Stimulated activated CD8-positive, alpha-beta memory T cell treated with anti-CD3 and anti-CD28 coated beads, Interleukin-7, amount 100 ng/mL, for 1 hour (primary cell): ENCODE data around the gene APOL2.
"Not testable (repeated sequence)": the region's sequence is repeated elsewhere in the genome, so short reads cannot be mapped to it uniquely, and the experiment has no call there.

ENCODE experiments used
- DNase-seq, 2 donors: peaks; one replicate each; pipeline ENCODE4 v3.0.0-alpha.2; 2020; ENCODE audit warnings: low read depth in 2 of 2

APOL2 gene

DNA sequence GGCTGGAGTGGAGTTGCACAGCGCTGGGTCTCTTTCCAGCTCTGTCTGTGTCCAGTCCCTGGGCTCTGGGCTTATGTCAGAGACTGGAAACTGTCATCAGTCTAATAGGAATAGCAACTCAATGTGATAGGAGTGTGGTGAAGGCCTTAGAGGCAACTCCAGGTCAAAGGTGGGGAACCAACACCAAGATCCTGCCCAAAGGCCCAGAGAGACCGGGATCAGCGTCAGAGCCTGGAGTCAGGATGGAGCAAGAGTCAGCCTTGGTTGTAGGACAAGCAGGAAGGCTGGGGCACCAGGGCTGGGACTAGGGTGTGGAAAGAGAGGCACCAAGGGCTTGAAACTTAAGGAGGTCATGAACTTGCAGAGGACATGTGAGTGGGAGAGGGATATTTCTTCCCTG is 23.0 kb upstream of the APOL2 start:
- not testable (repeated sequence) for DNase-seq

DNA sequence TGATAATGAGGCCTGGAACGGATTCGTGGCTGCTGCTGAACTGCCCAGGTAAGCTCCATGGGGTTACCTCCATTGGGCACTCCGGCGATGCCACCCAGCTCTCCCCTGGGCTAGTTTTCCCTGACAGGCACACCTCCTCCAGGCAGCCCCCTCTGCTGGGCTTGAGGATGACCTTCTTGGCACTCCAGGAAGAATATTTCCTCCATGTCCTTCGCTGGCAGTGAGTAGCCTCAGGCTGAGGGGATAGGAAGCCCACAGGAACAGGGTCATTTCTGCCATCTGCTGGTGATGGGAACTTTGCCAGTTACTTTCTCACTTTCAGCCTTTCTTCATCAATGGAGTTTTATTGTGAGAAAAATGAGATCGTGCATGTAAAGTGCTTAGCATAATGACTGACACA is 22.3 kb upstream of the APOL2 start:
- not testable (repeated sequence) for DNase-seq

DNA sequence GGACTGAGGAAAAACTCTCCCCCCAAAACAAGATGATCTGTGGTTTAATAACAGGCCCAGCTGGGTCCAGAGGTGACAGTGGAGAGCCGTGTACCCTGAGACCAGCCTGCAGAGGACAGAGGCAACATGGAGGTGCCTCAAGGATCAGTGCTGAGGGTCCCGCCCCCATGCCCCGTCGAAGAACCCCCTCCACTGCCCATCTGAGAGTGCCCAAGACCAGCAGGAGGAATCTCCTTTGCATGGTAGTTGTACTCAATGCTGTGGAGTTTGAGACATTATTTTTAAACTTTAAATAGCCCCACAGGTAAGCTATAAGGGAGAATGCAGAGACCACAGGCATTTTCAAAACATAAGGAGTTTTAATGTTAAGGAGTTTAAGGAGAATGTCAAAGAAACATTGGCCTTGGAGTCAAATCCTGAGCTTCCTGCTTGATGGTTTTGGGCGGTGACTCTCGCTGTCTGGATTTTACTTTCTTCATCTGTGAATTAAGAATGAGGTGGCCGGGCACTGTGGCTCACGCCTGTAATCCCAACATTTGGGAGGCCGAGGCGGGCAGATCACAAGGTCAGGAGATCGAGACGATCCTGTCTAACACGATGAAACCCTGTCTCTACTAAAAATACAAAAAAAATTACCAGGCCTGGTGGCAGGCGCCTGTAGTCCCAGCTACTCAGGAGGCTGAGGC is 20.4 kb upstream of the APOL2 start:
- DNase-seq, result no peak

DNA sequence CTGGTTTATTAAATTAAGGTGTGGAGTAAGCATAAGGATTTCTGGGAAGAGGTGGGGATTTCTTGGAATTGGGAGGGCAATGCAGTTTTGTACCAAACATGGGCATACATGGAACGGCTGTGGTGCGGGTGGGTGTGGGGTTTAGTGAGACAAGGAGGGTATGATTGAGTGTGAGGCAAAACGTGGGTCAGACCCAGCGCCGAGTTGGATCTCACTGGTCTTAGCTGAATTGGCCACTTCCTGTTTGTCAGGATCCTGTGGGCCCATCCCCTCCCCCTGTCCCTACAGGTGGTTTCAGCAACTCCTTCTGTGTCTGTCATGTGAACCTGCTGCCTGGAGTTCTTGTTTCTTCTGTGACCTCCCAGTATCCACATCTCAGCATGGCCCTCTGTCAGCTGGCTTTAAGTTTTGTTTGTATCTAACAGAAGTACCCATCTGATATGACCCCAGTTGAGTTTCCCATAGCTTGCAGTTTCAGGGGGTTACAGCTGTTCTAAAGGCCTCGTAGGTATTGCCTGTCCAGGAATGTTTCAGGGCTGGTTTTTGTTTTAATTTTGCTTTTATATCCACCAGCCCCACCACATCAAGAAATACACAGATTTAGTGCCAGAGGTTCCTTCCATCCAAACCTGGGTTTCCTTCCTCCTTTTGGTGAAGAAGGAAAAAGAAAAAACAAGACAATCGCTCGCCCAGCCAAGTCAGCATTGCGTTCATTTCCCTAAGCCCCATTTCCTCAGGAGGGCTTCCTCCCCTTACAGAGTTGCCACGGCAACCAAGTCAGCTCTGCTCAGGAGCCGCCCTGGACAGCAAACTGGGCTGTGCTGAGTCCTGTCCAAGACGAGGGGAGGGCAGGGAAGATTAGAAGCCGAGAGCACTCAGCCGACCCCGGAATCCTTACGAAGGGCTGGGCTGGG is 19.6 kb upstream of the APOL2 start:
- DNase-seq, result no peak

DNA sequence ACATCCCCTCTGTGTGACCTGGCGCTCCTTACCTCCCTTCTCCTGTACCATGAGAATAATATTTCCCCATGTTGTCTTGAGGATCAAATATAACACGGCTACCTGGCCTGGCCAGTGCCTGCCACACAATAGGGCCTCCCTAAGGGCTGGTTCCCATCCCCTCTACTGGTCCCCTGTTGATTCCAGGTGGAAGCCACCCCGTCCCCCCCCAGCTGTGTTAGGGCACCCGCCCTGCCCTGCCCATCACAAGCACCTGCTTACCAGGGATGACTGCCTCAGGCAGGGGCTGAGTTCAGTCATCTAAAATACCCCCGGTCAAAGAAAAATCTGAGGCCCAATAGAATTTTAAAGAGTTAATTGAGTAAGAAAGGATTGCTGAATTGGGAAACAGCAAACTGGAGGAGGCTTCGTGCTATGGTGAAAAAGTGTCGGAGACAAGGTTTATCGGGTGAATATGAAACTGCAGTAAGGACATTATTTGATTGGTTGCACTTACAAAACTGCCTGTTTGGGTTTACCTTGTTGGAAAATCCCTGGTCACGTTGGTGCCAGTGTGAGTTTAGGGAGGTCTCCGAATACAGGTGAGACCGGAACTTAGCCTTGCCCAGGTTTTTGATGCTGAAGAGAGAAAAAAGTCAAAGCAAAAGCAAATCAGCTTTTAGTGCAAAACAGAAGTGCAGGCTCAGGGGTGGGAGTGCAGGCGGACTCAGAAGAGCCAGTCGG is 18.8 kb upstream of the APOL2 start:
- no peak for DNase-seq

DNA sequence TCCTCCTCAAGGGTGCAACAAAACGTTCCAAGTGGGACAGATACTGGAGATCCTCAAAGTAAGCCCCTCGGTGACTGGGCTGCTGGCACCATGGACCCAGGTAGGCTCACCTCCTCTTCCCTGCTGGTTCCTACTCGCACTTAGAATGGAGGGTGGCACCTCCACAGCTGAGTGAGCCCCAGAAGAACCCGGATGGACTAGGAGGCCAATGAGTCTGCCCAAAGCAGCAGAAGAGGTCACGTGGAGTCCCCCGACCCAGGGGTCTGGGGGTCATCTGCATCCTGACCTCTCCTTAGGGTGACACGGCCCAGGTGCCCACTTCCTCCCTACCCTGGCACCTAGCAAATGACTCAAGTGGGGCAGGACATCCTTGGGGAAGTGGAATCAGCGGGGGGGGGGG is 18.0 kb upstream of the APOL2 start:
- DNase-seq, result no peak

DNA sequence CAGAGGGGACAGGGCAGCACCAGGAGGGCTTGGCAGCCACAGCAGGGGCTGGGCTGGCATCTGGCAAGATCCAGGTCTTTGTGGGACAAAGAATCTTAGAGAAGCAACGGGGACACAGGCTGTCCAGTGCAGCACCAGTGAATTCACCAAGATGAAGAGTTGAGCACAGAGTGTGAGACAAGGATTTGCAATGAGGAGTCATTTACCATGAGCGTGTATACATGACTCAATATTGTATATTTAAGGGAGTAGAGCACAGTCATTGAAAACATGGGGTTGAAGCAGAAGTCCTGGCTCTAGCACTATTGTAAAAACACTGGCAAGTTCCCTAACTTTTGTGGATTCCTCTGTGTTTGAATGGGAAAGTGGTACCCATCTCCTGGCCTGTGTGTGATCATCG is 17.2 kb upstream of the APOL2 start:
- DNase-seq, result no peak

DNA sequence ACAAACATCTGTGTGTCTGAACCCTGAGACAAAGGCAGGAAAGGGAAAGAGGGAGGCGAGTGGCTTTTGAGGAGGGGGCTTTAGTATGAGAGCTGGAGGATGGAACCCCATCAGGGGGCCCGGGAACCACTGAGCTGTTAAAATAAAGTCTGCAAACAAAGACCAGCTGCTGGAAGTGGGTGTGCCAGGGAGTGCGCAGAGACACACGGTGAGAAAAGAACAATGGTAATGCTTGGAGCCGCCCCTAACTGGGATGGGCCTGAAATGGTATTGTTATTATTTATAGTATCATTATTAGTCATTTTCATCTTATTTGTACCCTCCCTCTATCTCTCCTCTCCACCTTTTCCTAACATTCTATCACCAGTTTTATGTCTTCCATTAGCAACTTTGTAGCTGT is 16.2 kb upstream of the APOL2 start:
- DNase-seq, result not testable (repeated sequence)

DNA sequence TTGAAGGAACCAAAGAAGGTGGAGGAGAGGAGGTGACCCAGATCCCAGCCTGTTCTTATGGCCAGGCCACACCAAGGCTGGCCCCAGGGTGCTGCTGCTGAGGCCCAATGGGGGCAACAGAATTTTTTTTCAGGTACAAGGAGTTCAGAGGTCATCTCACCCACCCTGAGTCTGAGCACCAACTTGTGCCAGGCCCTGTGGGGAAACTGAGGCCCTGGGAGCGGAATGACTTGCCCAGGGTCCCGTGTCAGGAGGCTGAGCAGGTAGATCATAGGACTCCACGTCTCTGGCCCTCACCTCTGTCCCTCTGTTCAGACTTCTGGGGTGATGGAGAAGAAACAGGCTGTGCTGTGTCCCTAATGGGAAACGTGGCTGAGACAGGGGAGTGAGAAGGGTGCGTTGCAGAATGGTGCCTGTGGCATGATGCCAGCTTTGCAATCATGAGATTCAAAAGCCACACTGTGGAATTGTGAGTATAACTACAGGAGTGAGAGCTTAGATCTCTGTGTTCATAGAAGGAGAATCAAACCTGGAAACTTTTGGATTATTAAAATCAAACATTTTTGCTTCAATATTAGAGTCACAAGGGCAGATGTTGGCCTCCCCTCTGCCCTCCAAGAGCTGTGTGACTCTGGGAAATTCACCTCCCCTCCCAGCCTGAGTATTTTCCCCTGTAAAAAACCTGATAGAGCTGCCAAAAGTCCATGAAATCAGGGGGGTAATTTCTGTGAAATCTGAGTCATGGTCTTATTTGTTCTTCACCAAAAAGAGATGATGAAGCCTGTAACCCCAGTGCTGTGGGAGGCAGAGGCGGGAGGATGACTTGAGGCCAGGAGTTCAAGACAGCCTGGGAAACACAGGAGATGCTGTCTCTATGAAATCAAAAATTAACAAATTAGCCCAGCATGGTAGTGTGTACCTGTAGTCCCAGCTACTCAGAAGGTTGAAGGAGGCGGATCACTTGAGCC is 14.5 kb upstream of the APOL2 start:
- DNase-seq, result no peak

DNA sequence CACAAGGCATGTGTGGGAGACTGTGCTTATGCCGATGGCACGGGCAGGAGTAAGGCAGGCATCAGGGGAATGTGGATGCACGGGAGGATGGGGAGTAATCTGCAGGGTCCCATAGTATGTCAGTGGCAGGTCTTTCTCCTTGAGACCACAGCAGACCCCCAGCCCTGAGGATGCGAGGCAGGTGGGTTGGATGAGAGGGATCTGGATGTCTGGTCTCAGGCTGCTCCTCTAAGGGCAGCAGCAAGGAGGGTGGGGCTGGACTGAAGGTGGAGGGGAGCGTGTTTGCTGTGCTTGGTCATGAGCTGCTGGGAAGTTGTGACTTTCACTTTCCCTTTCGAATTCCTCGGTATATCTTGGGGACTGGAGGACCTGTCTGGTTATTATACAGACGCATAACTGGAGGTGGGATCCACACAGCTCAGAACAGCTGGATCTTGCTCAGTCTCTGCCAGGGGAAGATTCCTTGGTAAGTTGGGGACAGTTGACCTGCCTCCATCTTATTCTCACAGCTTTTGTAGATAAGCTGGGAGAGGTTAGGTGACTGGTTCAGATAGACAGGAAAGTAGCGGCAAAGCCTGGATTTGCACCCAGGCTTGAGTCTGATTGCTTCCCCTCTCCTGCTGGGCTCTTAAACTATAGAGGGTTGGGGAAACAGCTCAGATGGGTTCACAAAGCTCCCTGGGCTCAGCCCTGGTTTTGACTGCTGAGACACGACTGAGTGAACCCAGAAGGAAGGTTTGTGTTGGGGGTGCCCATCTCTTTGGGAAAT is 13.6 kb upstream of the APOL2 start, which contains the start of gene APOL1:
Gene APOL1 (plus strand): TSS at position 380 of the 769 bp plus-strand sequence. CDS start 1,823 bp downstream, outside the sequence.
- no peak for DNase-seq

DNA sequence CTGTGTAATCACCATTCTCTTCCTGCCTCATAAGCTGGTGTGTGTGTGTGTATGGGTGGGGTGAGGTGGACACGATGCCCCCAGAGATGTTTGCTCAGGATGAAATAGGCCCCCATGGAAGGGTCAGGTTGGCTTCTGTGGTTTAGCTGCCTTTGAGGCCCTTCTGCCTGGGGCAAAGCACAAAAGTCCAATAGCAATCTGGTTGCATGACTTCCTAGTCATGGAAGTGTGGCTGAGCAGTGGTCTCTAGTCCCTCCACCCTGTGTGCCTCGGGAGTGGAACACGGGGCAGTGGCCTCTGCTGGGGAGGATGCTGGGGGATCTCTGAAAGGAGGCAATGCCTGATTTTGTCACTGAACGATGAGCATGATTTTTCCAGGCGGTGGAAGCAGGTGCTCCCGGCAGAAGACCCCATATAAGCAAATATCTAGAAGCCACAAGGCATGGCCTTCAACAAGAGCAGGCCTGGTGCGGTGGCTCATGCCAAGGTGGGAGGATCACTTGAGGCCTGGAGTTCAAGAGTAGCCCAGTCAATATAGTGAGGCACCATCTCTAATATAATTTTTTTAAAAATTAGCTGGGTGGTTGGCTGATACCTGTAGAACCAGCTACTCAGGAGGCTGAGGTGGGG is 12.8 kb upstream of the APOL2 start:
- not testable (repeated sequence) for DNase-seq

DNA sequence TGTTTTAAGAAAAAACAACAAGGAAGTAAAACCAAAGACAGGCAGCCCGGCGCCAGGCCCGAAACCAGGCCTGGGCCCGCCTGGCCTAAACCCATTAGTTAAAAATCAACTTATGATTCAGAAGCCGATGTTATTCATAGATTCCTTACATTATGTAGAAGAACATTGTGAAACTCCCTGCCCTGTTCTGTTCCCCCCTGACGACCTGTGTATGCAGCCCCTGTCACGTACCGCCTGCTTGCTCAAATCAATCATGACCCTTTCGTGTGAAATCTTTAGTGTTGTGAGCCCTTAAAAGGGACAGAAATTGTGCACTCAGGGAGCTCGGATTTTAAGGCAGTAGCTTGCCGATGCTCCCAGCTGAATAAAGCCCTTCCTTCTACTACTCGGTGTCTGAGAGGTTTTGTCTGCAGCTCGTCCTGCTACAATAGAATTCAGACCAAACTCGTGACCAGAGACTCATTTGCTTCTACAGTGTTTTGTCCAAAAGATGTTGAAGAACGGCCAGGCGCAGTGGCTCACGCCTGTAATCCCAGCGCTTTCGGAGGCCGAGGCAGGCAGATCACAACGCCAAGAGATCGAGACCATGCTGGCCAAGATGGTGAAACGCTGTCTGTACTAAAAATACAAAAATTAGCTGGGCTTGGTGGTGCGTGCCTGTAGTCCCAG is 11.1 kb upstream of the APOL2 start:
- not testable (repeated sequence) for DNase-seq

DNA sequence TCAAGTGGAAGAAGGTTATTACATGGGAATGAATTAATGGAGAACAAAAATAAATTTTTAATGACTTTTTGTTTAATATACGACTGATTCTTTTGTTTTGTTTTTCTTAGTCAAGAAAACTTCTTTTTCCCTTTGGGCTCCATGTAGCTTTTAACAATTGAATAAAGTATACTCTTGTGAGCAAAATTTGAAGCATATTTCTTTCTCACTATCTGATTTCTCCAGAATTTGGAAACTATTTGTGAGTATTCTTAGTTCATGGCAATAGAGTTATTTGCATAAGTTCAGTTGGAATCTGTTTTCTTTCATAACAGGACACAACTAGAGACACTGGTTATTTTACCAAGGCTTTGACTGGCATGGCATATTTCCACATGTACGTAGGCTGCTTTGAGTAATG is 9.8 kb upstream of the APOL2 start:
- no peak for DNase-seq

DNA sequence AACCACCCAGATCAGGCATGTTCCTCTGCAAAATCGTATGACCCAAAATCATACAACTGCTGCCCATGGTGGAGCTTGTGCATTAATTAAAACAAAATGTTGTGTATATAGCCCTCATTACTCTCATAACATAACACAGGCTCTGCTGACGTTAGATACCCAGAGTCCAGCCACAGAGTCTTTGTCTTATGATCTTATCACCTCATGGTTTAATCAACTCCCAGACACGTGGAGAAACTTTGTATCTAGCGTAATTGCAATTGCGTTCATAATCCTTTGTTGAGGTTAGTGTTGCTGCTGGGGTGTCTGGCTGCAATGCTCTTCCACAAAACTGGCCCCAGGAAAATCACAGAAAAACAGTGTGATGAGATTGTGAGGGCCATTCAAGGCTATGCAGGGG is 8.6 kb upstream of the APOL2 start:
- no peak for DNase-seq

DNA sequence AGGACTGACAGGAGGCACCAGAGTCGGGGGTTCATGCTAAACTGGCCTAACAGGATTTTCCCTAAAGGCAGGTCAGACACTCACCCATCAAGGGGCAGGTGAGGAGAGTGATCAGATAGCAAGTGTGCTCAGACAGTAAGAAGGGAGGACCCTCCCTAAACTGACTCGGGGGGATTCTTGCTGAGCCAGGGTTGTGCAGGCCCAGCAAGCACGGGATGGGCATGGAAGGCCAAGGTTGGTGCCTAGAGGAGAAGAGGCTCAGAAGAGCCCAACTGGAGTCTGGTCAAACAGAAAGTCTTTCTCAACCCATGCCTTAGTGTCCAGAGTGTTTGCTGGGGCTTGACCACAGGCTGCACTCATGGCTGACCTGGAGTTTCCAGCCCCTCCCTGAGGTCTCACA is 7.4 kb upstream of the APOL2 start:
- no peak for DNase-seq

DNA sequence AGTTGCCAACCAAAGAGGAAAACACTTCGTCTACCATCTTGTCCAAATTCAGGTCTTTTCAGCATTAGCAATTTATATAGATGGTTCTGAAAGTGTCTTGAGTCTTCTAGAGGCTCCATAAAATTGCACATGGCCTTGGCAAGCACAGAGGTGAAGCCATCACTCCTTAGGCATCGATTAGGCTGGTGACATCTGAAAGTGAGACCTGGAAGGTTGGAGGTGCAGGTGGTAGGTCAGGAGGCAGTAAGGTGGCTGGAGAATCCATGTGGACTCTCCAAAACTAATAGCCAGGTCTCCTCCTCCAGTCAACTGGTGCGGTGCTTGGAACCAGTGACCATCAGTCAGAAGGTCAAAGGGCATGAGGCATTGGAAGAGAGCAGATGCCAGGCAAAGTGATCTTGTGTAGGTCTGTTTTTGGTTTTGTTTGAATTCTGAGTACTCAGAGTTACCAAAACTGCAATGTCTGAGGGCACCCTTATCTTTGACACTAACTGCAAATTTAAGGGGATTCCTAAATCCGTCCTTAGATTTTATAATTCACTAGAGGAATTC is 6.6 kb upstream of the APOL2 start:
- DNase-seq, result no peak

DNA sequence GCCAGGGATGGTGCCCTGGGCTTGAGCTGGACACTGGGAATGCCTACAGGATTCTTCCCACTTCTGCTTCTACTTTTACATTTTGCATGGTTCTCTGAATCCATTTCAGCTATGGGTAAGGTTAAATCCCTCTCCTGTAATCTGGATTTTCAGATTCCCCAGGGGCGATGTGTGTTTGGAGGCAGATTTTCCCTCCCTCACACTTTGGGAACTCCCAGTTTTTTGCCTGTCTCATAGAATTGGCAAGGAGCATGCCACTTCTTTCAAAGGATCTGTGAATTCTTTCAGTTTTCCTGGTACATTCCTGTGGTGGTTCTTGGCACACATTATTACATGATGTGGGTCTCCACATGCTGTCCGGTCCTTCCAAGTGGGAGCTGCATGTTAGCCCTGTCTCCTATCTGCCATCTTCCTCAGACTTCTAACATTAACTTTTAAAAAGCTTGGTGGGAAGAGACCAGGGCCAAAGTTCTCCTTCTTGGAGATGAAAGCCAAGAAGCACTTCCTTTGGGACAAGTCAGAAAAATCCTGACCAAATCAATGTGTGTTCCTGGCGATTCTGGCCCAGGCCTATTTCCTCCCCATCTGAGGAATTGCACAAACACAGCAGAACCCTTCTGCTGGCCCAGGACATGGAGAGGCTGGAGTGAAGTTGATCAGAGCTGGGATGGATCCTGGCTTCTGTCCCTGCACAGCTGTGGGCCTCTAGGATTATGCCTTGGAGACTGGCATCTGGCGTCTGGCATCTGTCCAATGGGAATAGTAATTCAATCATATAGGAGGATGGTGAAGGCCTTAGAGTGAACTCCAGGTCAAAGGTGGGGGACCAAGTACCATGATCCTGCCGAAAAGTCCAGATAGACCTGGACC is 5.4 kb upstream of the APOL2 start:
- DNase-seq, result no peak

DNA sequence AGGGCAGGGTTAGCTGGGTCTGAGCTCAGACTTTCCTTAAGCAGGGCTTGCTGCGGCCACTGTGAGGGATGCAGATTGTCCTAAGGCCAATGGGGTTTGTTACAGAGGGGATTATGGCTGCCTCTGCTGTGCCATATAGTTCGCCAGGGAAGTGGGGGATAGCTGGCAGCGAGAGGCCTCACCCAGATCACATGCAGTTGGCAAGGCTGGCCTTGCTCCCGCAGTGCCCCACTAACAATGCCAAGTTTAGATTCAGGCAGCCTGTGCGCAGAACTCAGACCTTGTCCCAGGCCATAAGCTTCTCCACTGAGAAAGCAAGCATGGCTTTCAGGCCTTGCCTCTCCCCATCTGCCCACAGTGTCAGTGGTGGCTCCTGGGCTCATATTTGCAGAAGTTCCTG is 4.7 kb upstream of the APOL2 start:
- no peak for DNase-seq
